NCI-H187 (cell line): ENCODE measurements around the gene KBTBD13.
A peak's percentile ranks its signal among the peaks of the same experiment; 100 is the strongest.
"Not testable (repeated sequence)": the region's sequence is repeated elsewhere in the genome, so short reads cannot be mapped to it uniquely, and the experiment has no call there.

Experiments used
- DNase-seq, 2 experiments: peaks; one replicate each; lab custom pipeline; 2025; lab: John Stamatoyannopoulos, UW

KBTBD13 gene

GRCh38 chr15:65076486-65077290, at the start of gene KBTBD13:
TSS of gene KBTBD13 (plus strand) at chr15:65076746. CDS start at chr15:65076816, 70 bp downstream.
- DNase-seq = no peak

GRCh38 chr15:65026756-65027155, 49.8 kb upstream of the KBTBD13 start:
- DNase-seq = no peak

GRCh38 chr15:65027593-65027992, 49.0 kb upstream of the KBTBD13 start:
- no peak for DNase-seq

GRCh38 chr15:65028338-65028737, 48.2 kb upstream of the KBTBD13 start:
- DNase-seq = no peak

GRCh38 chr15:65028921-65029735, 47.4 kb upstream of the KBTBD13 start, which contains the start of gene MTFMT:
TSS of gene MTFMT (minus strand) at chr15:65029639. CDS start at chr15:65029613, 26 bp downstream.
- DNase-seq = peak; percentile 33 to 34

- DNase-seq = no peak
These were observed 46.8 kb upstream of the KBTBD13 start for GRCh38 chr15:65029736-65030208.

GRCh38 chr15:65032801-65033537, 43.6 kb upstream of the KBTBD13 start:
- DNase-seq = no peak

GRCh38 chr15:65033659-65034269, 42.8 kb upstream of the KBTBD13 start:
- DNase-seq = no peak

- no peak for DNase-seq
These were observed 41.8 kb upstream of the KBTBD13 start for GRCh38 chr15:65034719-65035118.

- DNase-seq = no peak
These were observed 39.2 kb upstream of the KBTBD13 start for GRCh38 chr15:65037309-65037708.

GRCh38 chr15:65038428-65038827, 38.1 kb upstream of the KBTBD13 start:
- DNase-seq = no peak

- DNase-seq = no peak
These were observed 37.7 kb upstream of the KBTBD13 start for GRCh38 chr15:65038836-65039235.

- DNase-seq = no peak
These were observed 36.1 kb upstream of the KBTBD13 start for GRCh38 chr15:65040461-65040860.

GRCh38 chr15:65041787-65042186, 34.8 kb upstream of the KBTBD13 start:
- no peak for DNase-seq

- DNase-seq = no peak
These were observed 33.7 kb upstream of the KBTBD13 start for GRCh38 chr15:65042776-65043327.

GRCh38 chr15:65044218-65044617, 32.3 kb upstream of the KBTBD13 start:
- not testable (repeated sequence) for DNase-seq

- no peak for DNase-seq
These were observed 31.6 kb upstream of the KBTBD13 start, which contains the start of gene SLC51B for GRCh38 chr15:65044724-65045481. TSS of gene SLC51B (plus strand) at chr15:65045387. CDS start at chr15:65050005, 4,618 bp downstream.

GRCh38 chr15:65048241-65048640, 28.3 kb upstream of the KBTBD13 start:
- DNase-seq = no peak

GRCh38 chr15:65049418-65049840, 27.1 kb upstream of the KBTBD13 start:
- peak; percentile 72 to 82 for DNase-seq

- no peak for DNase-seq
These were observed 26.3 kb upstream of the KBTBD13 start for GRCh38 chr15:65050270-65050669.
